Medulla oblongata (tissue), 1 donor: Measurements from ENCODE around the gene SARS2.
"Not testable (repeated sequence)": the region's sequence is repeated elsewhere in the genome, so short reads cannot be mapped to it uniquely, and the experiment has no call there.

Source experiments
- DNase-seq: peaks from one replicate; pipeline ENCODE4 v3.0.0-alpha.2; 2015; ENCODE audit errors: extremely low spot score

Gene SARS2

GRCh38 chr19:38929929-38930775 lies at the start of gene SARS2:
Gene SARS2 (minus strand): TSS chr19:38930763. CDS start chr19:38930736, 27 bp downstream.
- DNase-seq, result peak; percentile 96

GRCh38 chr19:38979812-38980211 lies 49.2 kb upstream of the SARS2 start:
- no peak for DNase-seq

- DNase-seq, result no peak
These were observed 47.7 kb upstream of the SARS2 start for GRCh38 chr19:38978326-38978689.

GRCh38 chr19:38977445-38978325 lies 47.1 kb upstream of the SARS2 start:
- no peak for DNase-seq

GRCh38 chr19:38975861-38976271 lies 45.3 kb upstream of the SARS2 start:
- DNase-seq, result peak; percentile 3

GRCh38 chr19:38975214-38975860 lies 44.8 kb upstream of the SARS2 start, which contains the start of gene FBXO17:
Gene FBXO17 (minus strand): TSS chr19:38975742. CDS start chr19:38950319, 25,423 bp downstream.
- DNase-seq, result peak; percentile 26

- DNase-seq, result no peak
These were observed 44.2 kb upstream of the SARS2 start for GRCh38 chr19:38974624-38975213.

GRCh38 chr19:38971672-38972071 lies 41.1 kb upstream of the SARS2 start:
- no peak for DNase-seq

- no peak for DNase-seq
These were observed 40.3 kb upstream of the SARS2 start for GRCh38 chr19:38970664-38971532.

- not testable (repeated sequence) for DNase-seq
These were observed 35.6 kb upstream of the SARS2 start for GRCh38 chr19:38966149-38966548.

- no peak for DNase-seq
These were observed 34.2 kb upstream of the SARS2 start for GRCh38 chr19:38964738-38965137.

- no peak for DNase-seq
These were observed 29.1 kb upstream of the SARS2 start for GRCh38 chr19:38959618-38960017.

GRCh38 chr19:38958301-38958700 lies 27.7 kb upstream of the SARS2 start:
- no peak for DNase-seq

GRCh38 chr19:38956264-38956663 lies 25.7 kb upstream of the SARS2 start:
- no peak for DNase-seq

GRCh38 chr19:38953677-38954076 lies 23.1 kb upstream of the SARS2 start:
- no peak for DNase-seq

- peak; percentile 71 for DNase-seq
These were observed 22.0 kb upstream of the SARS2 start for GRCh38 chr19:38952395-38953165.

- no peak for DNase-seq
These were observed 20.6 kb upstream of the SARS2 start for GRCh38 chr19:38951187-38951586.

- peak; percentile 84 for DNase-seq
These were observed 19.2 kb upstream of the SARS2 start for GRCh38 chr19:38949580-38950367.
